Measurements from ENCODE around the gene C2CD5. TPM values are rescaled to one million over a fixed set of nuclear protein-coding genes. Genes with fewer than 3 reads are reported as not detected.

The C2CD5 gene
- total and polyA plus RNA-seq, 2 donors from 2014 or later = 19.4 to 48.4 TPM

DNA sequence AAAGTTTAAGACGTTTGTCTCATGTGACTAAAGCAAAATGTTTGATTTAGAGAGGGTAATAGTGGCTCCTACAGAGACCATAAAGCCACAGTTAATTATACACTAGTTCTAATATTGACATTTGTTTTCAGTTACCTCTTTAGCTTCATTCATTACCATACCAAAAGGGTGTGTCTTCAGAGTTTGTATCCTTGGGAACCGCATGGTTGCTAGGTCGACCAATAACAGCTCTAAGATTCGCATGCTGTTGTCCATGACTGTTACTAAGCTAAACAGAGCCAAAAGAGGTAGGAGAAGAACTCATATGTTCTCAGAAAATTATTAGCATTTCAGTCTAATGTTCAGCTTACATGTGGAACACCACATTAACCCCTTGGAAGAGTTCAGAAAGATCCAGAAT lies 44.5 kb upstream of the C2CD5 start:
- intact Hi-C loops (cut with DNase I) = no loop called here
- no peak for DNase-seq
- FAIRE-seq = no peak
- no peaks in the 10 kb centered on the region for H3K36me3 ChIP-seq (ENCODE audit: control insufficient read depth in 2 of 3, insufficient read depth in 3 of 3, low read length in 3 of 3)
- no peaks in the 10 kb centered on the region for H3K4me1 ChIP-seq (ENCODE audit: control insufficient read depth in 2 of 3, insufficient read depth in 2 of 3, low read depth in 1 of 3, low read length in 3 of 3)
- no peak overlapping the region for H3K9ac ChIP-seq (ENCODE audit: low read length in 3 of 3)
- no peak overlapping the region for H3K27ac ChIP-seq (ENCODE audit: low read depth in 2 of 2, low read length in 2 of 2)
- no peak for TF ChIP-seq CTCF (IDR thresholded peaks at IDR 0.05; ENCODE audit: borderline replicate concordance, extremely low read depth, insufficient read depth)
- no peak overlapping the region for H3K4me3 ChIP-seq (ENCODE audit: low read length in 3 of 3)
- H3K9me3 ChIP-seq (ENCODE audit: control insufficient read depth in 2 of 3, insufficient read depth in 1 of 3, low read length in 3 of 3) = no peaks in the 10 kb centered on the region
- H3K27me3 ChIP-seq (ENCODE audit: control insufficient read depth, insufficient read depth, low read length) = no peaks in the 10 kb centered on the region

- Histone ChIP-seq H3K9ac (ENCODE audit: low read length in 3 of 3) (no peak overlapping the region), H3K27me3 (ENCODE audit: control insufficient read depth, insufficient read depth, low read length) (no peaks in the 10 kb centered on the region), H3K4me3 (ENCODE audit: low read length in 3 of 3) (no peak overlapping the region), H3K9me3 (ENCODE audit: control insufficient read depth in 2 of 3, insufficient read depth in 1 of 3, low read length in 3 of 3) (no peaks in the 10 kb centered on the region), H3K36me3 (ENCODE audit: control insufficient read depth in 2 of 3, insufficient read depth in 3 of 3, low read length in 3 of 3) (no peaks in the 10 kb centered on the region), H3K4me1 (ENCODE audit: control insufficient read depth in 2 of 3, insufficient read depth in 2 of 3, low read depth in 1 of 3, low read length in 3 of 3) (no peaks in the 10 kb centered on the region), H3K27ac (ENCODE audit: low read depth in 2 of 2, low read length in 2 of 2) (no peak overlapping the region)
- no peak for DNase-seq
- FAIRE-seq = no peak
- intact Hi-C loops (cut with DNase I) = no loop called here
- TF ChIP-seq CTCF (IDR thresholded peaks at IDR 0.05; ENCODE audit: borderline replicate concordance, extremely low read depth, insufficient read depth) = no peak
Observed at GRCh38 chr12:22578328-22578727, 34.0 kb upstream of the C2CD5 start.

DNA sequence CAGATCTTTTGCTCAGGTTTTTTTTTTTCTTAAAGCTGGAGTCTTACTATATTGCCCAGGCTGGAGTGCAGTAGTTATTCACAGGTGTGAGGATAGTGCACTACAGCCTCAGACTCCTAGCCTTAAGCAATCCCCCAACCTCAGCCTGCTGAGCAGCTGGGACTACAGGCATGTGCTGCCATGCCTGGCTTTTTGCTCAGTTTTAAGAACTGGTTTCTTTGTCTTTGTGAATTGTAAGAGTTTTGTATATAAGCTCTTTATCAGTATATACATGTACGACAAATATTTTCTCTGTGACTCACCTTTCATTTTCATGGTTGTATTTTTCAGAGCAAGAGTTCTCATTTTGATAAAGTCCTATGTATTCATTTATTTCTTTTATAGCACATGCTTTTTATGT lies 33.3 kb upstream of the C2CD5 start:
- H3K4me3 ChIP-seq (ENCODE audit: low read length in 3 of 3) = no peak overlapping the region
- no peak overlapping the region for H3K9ac ChIP-seq (ENCODE audit: low read length in 3 of 3)
- no peaks in the 10 kb centered on the region for H3K4me1 ChIP-seq (ENCODE audit: control insufficient read depth in 2 of 3, insufficient read depth in 2 of 3, low read depth in 1 of 3, low read length in 3 of 3)
- H3K9me3 ChIP-seq (ENCODE audit: control insufficient read depth in 2 of 3, insufficient read depth in 1 of 3, low read length in 3 of 3) = no peaks in the 10 kb centered on the region
- no peaks in the 10 kb centered on the region for H3K36me3 ChIP-seq (ENCODE audit: control insufficient read depth in 2 of 3, insufficient read depth in 3 of 3, low read length in 3 of 3)
- H3K27me3 ChIP-seq (ENCODE audit: control insufficient read depth, insufficient read depth, low read length) = no peaks in the 10 kb centered on the region
- no peak for TF ChIP-seq CTCF (IDR thresholded peaks at IDR 0.05; ENCODE audit: borderline replicate concordance, extremely low read depth, insufficient read depth)
- no peak for FAIRE-seq
- no peak for DNase-seq
- no peak overlapping the region for H3K27ac ChIP-seq (ENCODE audit: low read depth in 2 of 2, low read length in 2 of 2)
- intact Hi-C loops (cut with DNase I) = no loop called here

- H3K9me3 ChIP-seq (ENCODE audit: control insufficient read depth in 2 of 3, insufficient read depth in 1 of 3, low read length in 3 of 3) = no peaks in the 10 kb centered on the region
- DNase-seq = no peak
- H3K4me1 ChIP-seq (ENCODE audit: control insufficient read depth in 2 of 3, insufficient read depth in 2 of 3, low read depth in 1 of 3, low read length in 3 of 3) = no peaks in the 10 kb centered on the region
- H3K9ac ChIP-seq (ENCODE audit: low read length in 3 of 3) = no peak overlapping the region
- no peaks in the 10 kb centered on the region for H3K36me3 ChIP-seq (ENCODE audit: control insufficient read depth in 2 of 3, insufficient read depth in 3 of 3, low read length in 3 of 3)
- intact Hi-C loops (cut with DNase I) = no loop called here
- no peak overlapping the region for H3K4me3 ChIP-seq (ENCODE audit: low read length in 3 of 3)
- no peak overlapping the region for H3K27ac ChIP-seq (ENCODE audit: low read depth in 2 of 2, low read length in 2 of 2)
- no peak for FAIRE-seq
- H3K27me3 ChIP-seq (ENCODE audit: control insufficient read depth, insufficient read depth, low read length) = no peaks in the 10 kb centered on the region
- no peak for TF ChIP-seq CTCF (IDR thresholded peaks at IDR 0.05; ENCODE audit: borderline replicate concordance, extremely low read depth, insufficient read depth)
Observed at GRCh38 chr12:22576473-22576872, 32.1 kb upstream of the C2CD5 start.

All from kidney (tissue), 14 donors.